Measurements from ENCODE around the gene PLCB2.

PLCB2 gene

DNA sequence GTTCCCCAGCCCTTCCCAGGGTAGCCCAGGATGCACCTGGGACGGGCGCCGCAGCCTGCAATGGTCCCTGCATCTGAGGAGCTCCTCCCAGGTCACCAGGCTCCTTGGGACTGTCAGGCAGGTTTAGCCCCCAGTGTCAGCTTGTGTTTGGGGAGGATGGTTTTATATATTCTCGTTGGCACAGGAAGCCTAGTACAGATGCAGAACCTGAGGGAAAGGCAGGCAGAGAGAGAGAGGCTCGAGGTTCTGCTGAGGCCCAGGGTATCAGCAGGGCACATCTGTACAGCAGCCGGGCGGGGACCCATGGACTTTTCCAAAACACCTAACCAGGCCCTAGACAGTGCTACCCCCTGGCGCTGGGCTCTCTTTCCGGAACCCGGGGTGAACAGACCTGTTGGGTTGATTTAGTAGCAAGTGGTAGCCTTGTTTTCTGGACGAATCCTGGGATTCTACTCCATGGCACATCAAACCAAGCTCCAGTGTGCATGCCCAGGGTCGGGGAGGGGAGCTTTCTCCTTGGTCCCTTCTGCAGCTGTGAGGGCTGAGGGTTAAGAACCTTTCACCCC is 60.2 kb downstream of the PLCB2 start:
- no peak for DNase-seq (ENCODE audit: low read depth in 1 of 2, low spot score in 1 of 2)
- no peaks in the 10 kb centered on the region for H3K27me3 ChIP-seq (ENCODE audit: insufficient read depth, poor library complexity, severe bottlenecking)
- no peak overlapping the region for H3K27ac ChIP-seq (replicated peaks)
- H3K4me3 ChIP-seq (replicated peaks; ENCODE audit: insufficient read depth, low read length): no peak overlapping the region
- TF ChIP-seq GABPA (IDR thresholded peaks at IDR 0.05; ENCODE audit: low read depth) (no peak), SPI1 (IDR thresholded peaks at IDR 0.05; ENCODE audit: borderline replicate concordance, low read depth) (no peak), CTCF (IDR thresholded peaks at IDR 0.05; ENCODE audit: insufficient read depth, low read length) (no peak), POLR2AphosphoS5 (IDR thresholded peaks at IDR 0.05; ENCODE audit: low read depth) (no peak)
- TF ChIP-seq, protein P1, sequence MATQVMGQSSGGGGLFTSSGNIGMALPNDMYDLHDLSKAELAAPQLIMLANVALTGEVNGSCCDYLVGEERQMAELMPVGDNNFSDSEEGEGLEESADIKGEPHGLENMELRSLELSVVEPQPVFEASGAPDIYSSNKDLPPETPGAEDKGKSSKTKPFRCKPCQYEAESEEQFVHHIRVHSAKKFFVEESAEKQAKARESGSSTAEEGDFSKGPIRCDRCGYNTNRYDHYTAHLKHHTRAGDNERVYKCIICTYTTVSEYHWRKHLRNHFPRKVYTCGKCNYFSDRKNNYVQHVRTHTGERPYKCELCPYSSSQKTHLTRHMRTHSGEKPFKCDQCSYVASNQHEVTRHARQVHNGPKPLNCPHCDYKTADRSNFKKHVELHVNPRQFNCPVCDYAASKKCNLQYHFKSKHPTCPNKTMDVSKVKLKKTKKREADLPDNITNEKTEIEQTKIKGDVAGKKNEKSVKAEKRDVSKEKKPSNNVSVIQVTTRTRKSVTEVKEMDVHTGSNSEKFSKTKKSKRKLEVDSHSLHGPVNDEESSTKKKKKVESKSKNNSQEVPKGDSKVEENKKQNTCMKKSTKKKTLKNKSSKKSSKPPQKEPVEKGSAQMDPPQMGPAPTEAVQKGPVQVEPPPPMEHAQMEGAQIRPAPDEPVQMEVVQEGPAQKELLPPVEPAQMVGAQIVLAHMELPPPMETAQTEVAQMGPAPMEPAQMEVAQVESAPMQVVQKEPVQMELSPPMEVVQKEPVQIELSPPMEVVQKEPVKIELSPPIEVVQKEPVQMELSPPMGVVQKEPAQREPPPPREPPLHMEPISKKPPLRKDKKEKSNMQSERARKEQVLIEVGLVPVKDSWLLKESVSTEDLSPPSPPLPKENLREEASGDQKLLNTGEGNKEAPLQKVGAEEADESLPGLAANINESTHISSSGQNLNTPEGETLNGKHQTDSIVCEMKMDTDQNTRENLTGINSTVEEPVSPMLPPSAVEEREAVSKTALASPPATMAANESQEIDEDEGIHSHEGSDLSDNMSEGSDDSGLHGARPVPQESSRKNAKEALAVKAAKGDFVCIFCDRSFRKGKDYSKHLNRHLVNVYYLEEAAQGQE (IDR thresholded peaks at IDR 0.05; ENCODE audit: insufficient replicate concordance, low read depth): no peak

- no peak for TF ChIP-seq SPI1 (IDR thresholded peaks at IDR 0.05; ENCODE audit: borderline replicate concordance, low read depth)
- TF ChIP-seq, protein P1 (IDR thresholded peaks at IDR 0.05; ENCODE audit: insufficient replicate concordance, low read depth): no peak
- TF ChIP-seq POLR2AphosphoS5 (IDR thresholded peaks at IDR 0.05; ENCODE audit: low read depth): no peak
- no peak for TF ChIP-seq GABPA (IDR thresholded peaks at IDR 0.05; ENCODE audit: low read depth)
- no peak for TF ChIP-seq CTCF (IDR thresholded peaks at IDR 0.05; ENCODE audit: insufficient read depth, low read length)
- H3K27me3 ChIP-seq (ENCODE audit: insufficient read depth, poor library complexity, severe bottlenecking): no peaks in the 10 kb centered on the region
- no peak overlapping the region for H3K4me3 ChIP-seq (replicated peaks; ENCODE audit: insufficient read depth, low read length)
- H3K27ac ChIP-seq (replicated peaks): no peak overlapping the region
- no peak for DNase-seq (ENCODE audit: low read depth in 1 of 2, low spot score in 1 of 2)
These were observed 61.0 kb downstream of the PLCB2 start for GRCh38 chr15:40246496-40247280.

GRCh38 chr15:40245666-40246450 is 61.9 kb downstream of the PLCB2 start:
- DNase-seq (ENCODE audit: low read depth in 1 of 2, low spot score in 1 of 2): no peak
- TF ChIP-seq SPI1 (IDR thresholded peaks at IDR 0.05; ENCODE audit: borderline replicate concordance, low read depth) (no peak), POLR2AphosphoS5 (IDR thresholded peaks at IDR 0.05; ENCODE audit: low read depth) (no peak), GABPA (IDR thresholded peaks at IDR 0.05; ENCODE audit: low read depth) (no peak)
- TF ChIP-seq, protein P1 (IDR thresholded peaks at IDR 0.05; ENCODE audit: insufficient replicate concordance, low read depth): no peak
- Histone ChIP-seq H3K4me3 (replicated peaks; ENCODE audit: insufficient read depth, low read length) (no peak overlapping the region), H3K27ac (replicated peaks) (no peak overlapping the region), H3K27me3 (ENCODE audit: insufficient read depth, poor library complexity, severe bottlenecking) (no peaks in the 10 kb centered on the region)
